HEK293 (cell line): ENCODE results near the gene MYH15.

Experiments used
- CTCF ChIA-PET: fragments of 350-600 bp; formaldehyde crosslinking; extraction: SDS; loops from one replicate; lab custom pipeline; 2021; ENCODE audit warnings: antibody characterized with exemption; lab: Yijun Ruan, JAX
- POLR2A ChIA-PET: fragments of 300-600 bp; formaldehyde crosslinking; extraction: SDS; loops from one replicate; lab custom pipeline; 2020; ENCODE audit warnings: antibody characterized with exemption, inconsistent platforms; lab: Yijun Ruan, JAX
- H3K27ac ChIP-seq: fragments of 200-500 bp; sonication (Bioruptor generic); 2 replicates; pipeline ENCODE4 v1.5.1; 2014; ENCODE audit warnings: low read depth, low read length, control low read depth, inconsistent platforms; ENCODE audit errors: extremely low read depth
- H3K36me3 ChIP-seq, 2 experiments: fragments of 200-500 bp in 1 of 2; sonication (Bioruptor generic) in 1 of 2; 1 replicate in 1 of 2; 2 replicates in 1 of 2; pipeline ENCODE4 v1.5.1; 2014 to 2017; ENCODE audit warnings: inconsistent platforms in 2 of 2, low read length in 2 of 2; ENCODE audit not compliant: control insufficient read depth in 2 of 2, insufficient read depth in 1 of 2
- H3K4me1 ChIP-seq: fragments of 200-500 bp; sonication (Bioruptor generic); 2 replicates; pipeline ENCODE4 v1.5.1; 2014; ENCODE audit warnings: mild to moderate bottlenecking, low read length, inconsistent platforms; ENCODE audit not compliant: control insufficient read depth, insufficient read depth
- H3K4me3 ChIP-seq: 2 replicates; pipeline ENCODE4 v1.5.1; 2011; ENCODE audit warnings: low read depth, mild to moderate bottlenecking, control low read depth, low read length, moderate library complexity
- H3K9me3 ChIP-seq: fragments of 200-500 bp; sonication (Bioruptor generic); 2 replicates; pipeline ENCODE4 v1.5.1; 2014; ENCODE audit warnings: low read depth, low read length, inconsistent platforms; ENCODE audit not compliant: control insufficient read depth, insufficient read depth
- HIC1 ChIP-seq: fragments of 450-650 bp; formaldehyde crosslinking; IDR thresholded peaks from 2 replicates; pipeline ENCODE4 v1.5.1; 2016; ENCODE audit warnings: missing biosample characterization, missing genetic modification characterization
- MYNN ChIP-seq: fragments of 450-650 bp; formaldehyde crosslinking; IDR thresholded peaks from 2 replicates; pipeline ENCODE4 v1.5.1; 2016; ENCODE audit warnings: missing biosample characterization, missing genetic modification characterization, borderline replicate concordance
- ZBTB10 ChIP-seq: fragments of 450-650 bp; formaldehyde crosslinking; IDR thresholded peaks from 2 replicates; pipeline ENCODE4 v1.5.1; 2016; ENCODE audit warnings: missing biosample characterization, missing genetic modification characterization
- ZBTB21 ChIP-seq: fragments of 450-650 bp; formaldehyde crosslinking; IDR thresholded peaks from 2 replicates; pipeline ENCODE4 v1.5.1; 2017; ENCODE audit warnings: missing biosample characterization, missing genetic modification characterization
- ZBTB49 ChIP-seq: fragments of 450-650 bp; formaldehyde crosslinking; IDR thresholded peaks from 2 replicates; pipeline ENCODE4 v1.5.1; 2016; ENCODE audit warnings: missing biosample characterization, missing genetic modification characterization, low read depth
- ZBTB6 ChIP-seq: fragments of 450-650 bp; formaldehyde crosslinking; IDR thresholded peaks from 2 replicates; pipeline ENCODE4 v1.5.1; 2017; ENCODE audit warnings: missing biosample characterization, missing genetic modification characterization
- ZFHX2 ChIP-seq: fragments of 450-650 bp; formaldehyde crosslinking; conservative IDR thresholded peaks from 2 replicates; pipeline ENCODE4 v1.5.1; 2016; ENCODE audit warnings: missing biosample characterization, missing genetic modification characterization
- ZNF155 ChIP-seq: fragments of 450-650 bp; formaldehyde crosslinking; IDR thresholded peaks from 2 replicates; pipeline ENCODE4 v1.5.1; 2016; ENCODE audit warnings: missing biosample characterization, missing genetic modification characterization
- ZNF169 ChIP-seq: fragments of 450-650 bp; formaldehyde crosslinking; IDR thresholded peaks from 2 replicates; pipeline ENCODE4 v1.5.1; 2016; ENCODE audit warnings: missing biosample characterization, missing genetic modification characterization
- ZNF398 ChIP-seq: fragments of 450-650 bp; formaldehyde crosslinking; IDR thresholded peaks from 2 replicates; pipeline ENCODE4 v1.5.1; 2017; ENCODE audit warnings: missing biosample characterization, missing genetic modification characterization
- ZNF449 ChIP-seq: fragments of 450-650 bp; formaldehyde crosslinking; IDR thresholded peaks from 2 replicates; pipeline ENCODE4 v1.5.1; 2017; ENCODE audit warnings: missing biosample characterization, mild to moderate bottlenecking, missing genetic modification characterization, moderate library complexity
- ZNF488 ChIP-seq: fragments of 450-650 bp; formaldehyde crosslinking; IDR thresholded peaks from 2 replicates; pipeline ENCODE4 v1.5.1; 2016; ENCODE audit warnings: missing biosample characterization, missing genetic modification characterization
- ZNF558 ChIP-seq: fragments of 450-650 bp; formaldehyde crosslinking; IDR thresholded peaks from 2 replicates; pipeline ENCODE4 v1.5.1; 2016; ENCODE audit warnings: missing biosample characterization, missing genetic modification characterization
- ZNF692 ChIP-seq: fragments of 450-650 bp; formaldehyde crosslinking; IDR thresholded peaks from 2 replicates; pipeline ENCODE4 v1.5.1; 2016; ENCODE audit warnings: missing biosample characterization, missing genetic modification characterization
- ZXDB ChIP-seq: fragments of 450-650 bp; formaldehyde crosslinking; IDR thresholded peaks from 2 replicates; pipeline ENCODE4 v1.5.1; 2016; ENCODE audit warnings: missing biosample characterization, missing genetic modification characterization

MYH15 gene

GRCh38 chr3:108494906-108495531, 15.4 kb downstream of the MYH15 start:
- H3K4me1 ChIP-seq = no peaks in the 10 kb centered on the region
- no peaks in the 10 kb centered on the region for H3K9me3 ChIP-seq
- ChIA-PET CTCF (interaction anchor here (0.7 to 1.2 kb wide), 3 partner anchors 288 to 1259 kb away, joined by 3 read pairs; no protein-coding TSS in a partner anchor), POLR2A (no interaction called here)
- H3K36me3 ChIP-seq = no peaks in the 10 kb centered on the region
- no peak overlapping the region for H3K27ac ChIP-seq
- no peak overlapping the region for H3K4me3 ChIP-seq
- TF ChIP-seq ZXDB (tag by site-specific recombination) (no peak), ZNF449 (tag by site-specific recombination) (no peak), ZBTB10 (tag by site-specific recombination) (no peak), ZNF155 (tag by site-specific recombination) (no peak), ZNF169 (tag by site-specific recombination) (no peak), ZFHX2 (tag by site-specific recombination) (no peak), ZNF558 (tag by site-specific recombination) (no peak), ZBTB6 (no peak), ZNF488 (no peak), ZBTB21 (no peak), MYNN (tag by site-specific recombination) (no peak), ZNF398 (tag by site-specific recombination) (no peak), HIC1 (tag by site-specific recombination) (no peak), ZNF692 (tag by site-specific recombination) (no peak), ZBTB49 (tag by site-specific recombination) (no peak)
